Osteoblast (primary cell): ENCODE results near the gene LRRC4C. TPM values are rescaled to one million over a fixed set of nuclear protein-coding genes. Genes with fewer than 3 reads are reported as not detected.

Experiments
- DNase-seq: peaks from one replicate; pipeline ENCODE4 v3.0.0; 2011; ENCODE audit warnings: low spot score, mixed read lengths; ENCODE audit not compliant: insufficient read length; ENCODE audit errors: missing footprints
- H2AFZ ChIP-seq: 2 replicates; pipeline ENCODE4 v1.6.0; 2011; ENCODE audit warnings: mild to moderate bottlenecking, low read length
- H3K27ac ChIP-seq: 2 replicates; pipeline ENCODE4 v1.5.1; 2011; ENCODE audit warnings: mild to moderate bottlenecking, low read depth, low read length, moderate library complexity
- H3K27me3 ChIP-seq: 2 replicates; pipeline ENCODE4 v1.6.0; 2012; ENCODE audit warnings: mild to moderate bottlenecking, control low read depth, inconsistent platforms, low read length, moderate library complexity; ENCODE audit not compliant: insufficient read depth
- H3K36me3 ChIP-seq: 2 replicates; pipeline ENCODE4 v1.5.1; 2011; ENCODE audit warnings: mild to moderate bottlenecking, low read length, control low read depth, moderate library complexity; ENCODE audit not compliant: insufficient read depth
- H3K4me1 ChIP-seq: 2 replicates; pipeline ENCODE4 v1.5.1; 2011; ENCODE audit warnings: mild to moderate bottlenecking, low read length, control low read depth, moderate library complexity; ENCODE audit not compliant: insufficient read depth
- H3K4me2 ChIP-seq: 2 replicates; pipeline ENCODE4 v1.6.0; 2011; ENCODE audit warnings: mild to moderate bottlenecking, low read length; ENCODE audit not compliant: insufficient read depth
- H3K4me3 ChIP-seq: fragments of 200-600 bp; sonication (generic); 3 replicates; pipeline ENCODE4 v1.5.1; 2012; ENCODE audit warnings: mild to moderate bottlenecking, low read length, inconsistent platforms; ENCODE audit not compliant: insufficient read depth
- H3K79me2 ChIP-seq: 2 replicates; pipeline ENCODE4 v1.6.0; 2012; ENCODE audit warnings: mild to moderate bottlenecking, low read length, control low read depth, inconsistent platforms; ENCODE audit not compliant: insufficient read depth
- H3K9me3 ChIP-seq: 2 replicates; pipeline ENCODE4 v1.5.1; 2011; ENCODE audit warnings: low read depth, low read length, control low read depth
- H4K20me1 ChIP-seq: 2 replicates; pipeline ENCODE4 v1.6.0; 2012; ENCODE audit warnings: mild to moderate bottlenecking, low read length, control low read depth; ENCODE audit not compliant: insufficient read depth
- CTCF ChIP-seq: IDR thresholded peaks from 2 replicates; pipeline ENCODE4 v1.5.1; 2011; ENCODE audit warnings: mild to moderate bottlenecking, low read depth, low read length, moderate library complexity; ENCODE audit errors: extremely low read depth
- total RNA-seq: library from RNA; depleted of rRNA; stranded (reverse); fragments of >200 nt; gene quantifications from 2 replicates; pipeline ENCODE4 v1.2.3, GENCODE V29; 2012

Gene LRRC4C
- total RNA-seq, 1 donor = 2.2 TPM

- H3K4me2 ChIP-seq = no peak overlapping the region
- H4K20me1 ChIP-seq = no peaks in the 10 kb centered on the region
- H3K36me3 ChIP-seq = no peaks in the 10 kb centered on the region
- H3K79me2 ChIP-seq = no peaks in the 10 kb centered on the region
- no peak overlapping the region for H2AFZ ChIP-seq
- H3K27me3 ChIP-seq = no peaks in the 10 kb centered on the region
- H3K9me3 ChIP-seq = no peaks in the 10 kb centered on the region
- H3K4me3 ChIP-seq = no peak overlapping the region
- DNase-seq = no peak
- H3K27ac ChIP-seq = no peak overlapping the region
- no peak for TF ChIP-seq CTCF
- H3K4me1 ChIP-seq = no peaks in the 10 kb centered on the region
These were observed 1145.1 kb downstream of the LRRC4C start for GRCh38 chr11:40314327-40314726.

- Histone ChIP-seq H3K4me2 (no peak overlapping the region), H3K79me2 (no peaks in the 10 kb centered on the region), H3K27me3 (no peaks in the 10 kb centered on the region), H3K9me3 (no peaks in the 10 kb centered on the region), H4K20me1 (no peaks in the 10 kb centered on the region), H2AFZ (no peak overlapping the region), H3K4me1 (peaks cover 6% of the 10 kb centered on the region), H3K27ac (no peak overlapping the region), H3K4me3 (no peak overlapping the region), H3K36me3 (no peaks in the 10 kb centered on the region)
- DNase-seq = peak; percentile 59
- TF ChIP-seq CTCF = peak; percentile 75
These were observed 1152.4 kb downstream of the LRRC4C start for GRCh38 chr11:40306938-40307548.

GRCh38 chr11:40302669-40303068, 1156.8 kb downstream of the LRRC4C start:
- DNase-seq = no peak
- Histone ChIP-seq H3K4me2 (no peak overlapping the region), H3K4me1 (peaks cover 6% of the 10 kb centered on the region)

GRCh38 chr11:40295466-40295865, 1164.0 kb downstream of the LRRC4C start:
- H3K36me3 ChIP-seq = no peaks in the 10 kb centered on the region
- peak; percentile 21 for DNase-seq
- no peaks in the 10 kb centered on the region for H3K9me3 ChIP-seq
- no peak overlapping the region for H3K4me3 ChIP-seq
- no peak overlapping the region for H3K4me2 ChIP-seq
- no peaks in the 10 kb centered on the region for H3K4me1 ChIP-seq
- no peak for TF ChIP-seq CTCF
- no peaks in the 10 kb centered on the region for H3K79me2 ChIP-seq
- peaks cover 2% of the 10 kb centered on the region for H3K27me3 ChIP-seq
- no peak overlapping the region for H2AFZ ChIP-seq
- no peak overlapping the region for H3K27ac ChIP-seq
- no peaks in the 10 kb centered on the region for H4K20me1 ChIP-seq

More at GRCh38 chr11:40302669-40303068, 1156.8 kb downstream of the LRRC4C start:
- Histone ChIP-seq H3K9me3 (no peaks in the 10 kb centered on the region), H3K79me2 (no peaks in the 10 kb centered on the region), H3K4me3 (no peak overlapping the region), H3K36me3 (no peaks in the 10 kb centered on the region), H3K27me3 (no peaks in the 10 kb centered on the region), H3K27ac (no peak overlapping the region), H2AFZ (peak overlapping the region; percentile 54), H4K20me1 (no peaks in the 10 kb centered on the region)
- TF ChIP-seq CTCF = no peak
